Mesodermal cell (in vitro differentiated cells): ENCODE results near the gene AASDH.
"Not testable (repeated sequence)": the region's sequence is repeated elsewhere in the genome, so short reads cannot be mapped to it uniquely, and the experiment has no call there.

ENCODE experiments used
- H3K27ac ChIP-seq: 2 replicates; pipeline ENCODE4 v1.7.0; 2013; ENCODE audit warnings: mild to moderate bottlenecking, low read depth, low read length, moderate library complexity; ENCODE audit not compliant: severe bottlenecking
- H3K36me3 ChIP-seq: 2 replicates; pipeline ENCODE4 v1.7.1; 2013; ENCODE audit warnings: mild to moderate bottlenecking, low read length, moderate library complexity; ENCODE audit not compliant: control insufficient read depth, insufficient read depth
- H3K4me1 ChIP-seq: one replicate; pipeline ENCODE4 v1.7.1; 2013; ENCODE audit warnings: mild to moderate bottlenecking, low read length; ENCODE audit not compliant: insufficient read depth, control insufficient read depth, poor library complexity, severe bottlenecking
- H3K4me3 ChIP-seq: 2 replicates; pipeline ENCODE4 v1.7.0; 2013; ENCODE audit warnings: low read length, control low read depth, mild to moderate bottlenecking; ENCODE audit not compliant: insufficient read depth, poor library complexity, severe bottlenecking; ENCODE audit errors: extremely low read depth
- H3K9me3 ChIP-seq: 2 replicates; pipeline ENCODE4 v1.7.1; 2013; ENCODE audit warnings: mild to moderate bottlenecking, low read length, moderate library complexity; ENCODE audit not compliant: control insufficient read depth
- WGBS, 2 experiments: methylation state at CpG; one replicate each; pipeline ENCODE4 v1.1.5; 2013; ENCODE audit warnings: missing lambda C conversion rate in 2 of 2; ENCODE audit not compliant: insufficient coverage in 2 of 2; 5-methylcytosine and 5-hydroxymethylcytosine counted together

The AASDH gene

DNA sequence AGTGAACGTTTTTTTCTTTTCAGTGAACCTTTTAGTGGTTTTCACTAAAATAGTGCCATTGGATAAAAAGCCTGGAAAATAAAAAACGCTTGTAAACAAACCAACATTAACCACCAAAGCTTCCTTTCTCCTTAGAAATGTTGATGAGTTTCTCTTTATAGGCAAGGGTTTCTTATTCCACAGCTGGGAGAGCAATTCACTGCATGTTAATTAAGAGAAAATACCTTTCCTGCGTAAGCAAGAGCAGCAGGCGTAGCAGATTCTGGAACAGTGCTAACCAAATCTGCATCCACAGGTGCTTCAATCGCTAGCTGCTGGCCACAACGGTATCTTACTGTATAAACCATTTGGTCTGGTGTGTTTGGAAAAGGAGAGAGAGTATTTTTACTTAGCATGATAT is 13.3 kb upstream of the AASDH start:
- Histone ChIP-seq H3K36me3 (peaks cover 63% of the 10 kb centered on the region), H3K27ac (no peak overlapping the region), H3K4me3 (no peak overlapping the region), H3K9me3 (no peaks in the 10 kb centered on the region), H3K4me1 (no peaks in the 10 kb centered on the region)
- WGBS, 2 experiments: 84 to 93% methylated on average over 2 to 4 of the region's 6 CpGs

- no peak overlapping the region for H3K4me3 ChIP-seq
- H3K4me1 ChIP-seq: peaks cover 9% of the 10 kb centered on the region
- peaks cover 22% of the 10 kb centered on the region for H3K36me3 ChIP-seq
- H3K27ac ChIP-seq: no peak overlapping the region
- H3K9me3 ChIP-seq: no peaks in the 10 kb centered on the region
- WGBS, 2 experiments: 93 to 100% methylated on average over 4 to 5 of the region's 8 CpGs
Measured at GRCh38 chr4:56391270-56391669, 4.0 kb upstream of the AASDH start.

DNA sequence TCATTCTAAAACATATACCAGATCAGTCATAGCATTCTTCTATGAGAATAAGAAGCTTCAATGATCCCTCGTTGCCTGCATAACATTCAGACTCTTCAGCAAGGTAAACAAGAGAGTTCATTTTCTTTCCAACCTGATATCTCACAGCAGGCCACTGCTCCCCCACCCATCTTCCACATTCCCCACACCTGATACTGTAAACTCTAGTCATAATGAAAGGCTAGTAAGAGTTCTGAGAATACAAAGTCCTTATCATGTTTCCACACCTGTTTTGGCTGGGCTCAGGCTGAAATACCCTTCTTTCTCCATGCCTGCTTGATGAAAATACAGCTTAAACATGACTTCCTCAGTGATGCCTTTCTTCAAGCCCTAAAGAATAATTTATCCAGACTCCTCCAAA is 2.3 kb upstream of the AASDH start:
- no peak overlapping the region for H3K4me3 ChIP-seq
- H3K27ac ChIP-seq: no peak overlapping the region
- 69 to 100% methylated on average over 1 of the region's 1 CpG for WGBS, 2 experiments

DNA sequence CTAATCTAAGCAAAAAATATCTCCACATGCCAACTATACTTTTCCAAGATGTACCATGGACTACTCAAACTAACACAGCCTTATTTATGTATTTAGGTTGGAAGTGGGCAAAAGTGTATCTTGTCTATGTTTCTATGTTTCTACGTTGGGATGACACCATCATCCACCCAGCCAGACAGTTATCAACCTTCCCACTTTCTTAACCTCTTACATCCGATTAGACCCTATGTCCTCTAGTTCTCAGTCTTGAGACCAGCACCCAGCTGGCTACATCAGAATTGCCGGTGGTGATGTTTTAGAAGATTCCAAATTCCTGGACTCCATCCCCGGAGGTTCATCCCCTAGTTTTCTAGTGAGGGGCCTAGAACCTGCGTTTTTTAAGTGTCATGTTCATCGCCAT is 1.0 kb upstream of the AASDH start:
- H3K27ac ChIP-seq: peak overlapping the region; percentile 97
- peaks cover 9% of the 10 kb centered on the region for H3K4me1 ChIP-seq
- H3K4me3 ChIP-seq: peak overlapping the region; percentile 79
- H3K36me3 ChIP-seq: peaks cover 8% of the 10 kb centered on the region
- no peaks in the 10 kb centered on the region for H3K9me3 ChIP-seq
- 53 to 59% methylated on average over 5 of the region's 6 CpGs for WGBS, 2 experiments

More for the DNA sequence above, 2.3 kb upstream of the AASDH start:
- Histone ChIP-seq H3K4me1 (peaks cover 9% of the 10 kb centered on the region), H3K36me3 (peaks cover 9% of the 10 kb centered on the region), H3K9me3 (no peaks in the 10 kb centered on the region)

DNA sequence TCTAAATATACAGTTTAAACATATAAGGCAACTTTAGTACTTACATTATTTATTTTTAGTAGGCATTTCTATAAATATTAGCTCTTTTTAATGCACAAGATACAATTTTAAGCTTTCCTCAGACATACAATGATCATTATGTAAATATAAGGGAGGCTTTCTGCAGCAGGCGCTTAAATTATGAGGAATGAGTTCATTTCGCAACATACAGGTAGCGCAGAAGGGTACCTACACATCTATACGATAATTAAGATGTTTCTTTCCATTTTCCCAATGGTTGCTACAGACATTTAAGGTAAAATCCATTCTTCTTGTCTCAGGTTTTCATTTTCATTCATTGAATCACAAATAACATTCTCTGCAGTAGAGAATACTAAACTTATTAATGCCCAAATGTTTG is 1.2 kb downstream of the AASDH start:
- Histone ChIP-seq H3K4me1 (peaks cover 9% of the 10 kb centered on the region), H3K36me3 (peaks cover 12% of the 10 kb centered on the region), H3K4me3 (peak overlapping the region; percentile 79), H3K9me3 (no peaks in the 10 kb centered on the region), H3K27ac (no peak overlapping the region)
- 100% methylated on average over 2 of the region's 4 CpGs; no CpG with 5 or more reads in 1 of the 2 experiments for WGBS, 2 experiments

DNA sequence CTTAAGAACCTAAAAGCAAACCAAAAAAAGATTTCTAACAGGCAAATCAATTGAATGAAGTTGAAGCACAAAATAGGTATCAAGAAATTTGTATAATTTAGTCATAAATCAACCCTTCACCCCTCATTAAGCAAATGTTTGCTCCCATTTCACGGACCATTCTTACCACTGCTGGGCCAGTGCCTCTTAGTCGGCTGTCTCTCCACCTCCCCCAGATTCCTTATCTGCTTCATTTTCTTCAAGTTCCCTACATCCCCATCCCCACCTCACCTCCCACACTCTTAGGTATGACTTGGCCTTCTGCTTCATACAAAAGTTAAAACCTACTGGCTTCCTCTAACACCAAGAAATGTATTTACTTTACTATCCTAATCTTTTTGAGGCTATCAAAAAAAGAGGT is 11.8 kb downstream of the AASDH start:
- no peaks in the 10 kb centered on the region for H3K9me3 ChIP-seq
- 88 to 100% methylated on average over 2 of the region's 2 CpGs for WGBS, 2 experiments
- H3K4me3 ChIP-seq: no peak overlapping the region
- H3K27ac ChIP-seq: no peak overlapping the region
- H3K4me1 ChIP-seq: no peaks in the 10 kb centered on the region
- H3K36me3 ChIP-seq: peaks cover 16% of the 10 kb centered on the region

- no peak overlapping the region for H3K4me3 ChIP-seq
- no peak overlapping the region for H3K27ac ChIP-seq
- no peaks in the 10 kb centered on the region for H3K4me1 ChIP-seq
- peaks cover 20% of the 10 kb centered on the region for H3K36me3 ChIP-seq
- no peaks in the 10 kb centered on the region for H3K9me3 ChIP-seq
- 71 to 91% methylated on average over 1 of the region's 1 CpG for WGBS, 2 experiments
Measured at GRCh38 chr4:56374956-56375355, 12.3 kb downstream of the AASDH start.

- no peak overlapping the region for H3K4me3 ChIP-seq
Measured at GRCh38 chr4:56372774-56373173, 14.5 kb downstream of the AASDH start.

DNA sequence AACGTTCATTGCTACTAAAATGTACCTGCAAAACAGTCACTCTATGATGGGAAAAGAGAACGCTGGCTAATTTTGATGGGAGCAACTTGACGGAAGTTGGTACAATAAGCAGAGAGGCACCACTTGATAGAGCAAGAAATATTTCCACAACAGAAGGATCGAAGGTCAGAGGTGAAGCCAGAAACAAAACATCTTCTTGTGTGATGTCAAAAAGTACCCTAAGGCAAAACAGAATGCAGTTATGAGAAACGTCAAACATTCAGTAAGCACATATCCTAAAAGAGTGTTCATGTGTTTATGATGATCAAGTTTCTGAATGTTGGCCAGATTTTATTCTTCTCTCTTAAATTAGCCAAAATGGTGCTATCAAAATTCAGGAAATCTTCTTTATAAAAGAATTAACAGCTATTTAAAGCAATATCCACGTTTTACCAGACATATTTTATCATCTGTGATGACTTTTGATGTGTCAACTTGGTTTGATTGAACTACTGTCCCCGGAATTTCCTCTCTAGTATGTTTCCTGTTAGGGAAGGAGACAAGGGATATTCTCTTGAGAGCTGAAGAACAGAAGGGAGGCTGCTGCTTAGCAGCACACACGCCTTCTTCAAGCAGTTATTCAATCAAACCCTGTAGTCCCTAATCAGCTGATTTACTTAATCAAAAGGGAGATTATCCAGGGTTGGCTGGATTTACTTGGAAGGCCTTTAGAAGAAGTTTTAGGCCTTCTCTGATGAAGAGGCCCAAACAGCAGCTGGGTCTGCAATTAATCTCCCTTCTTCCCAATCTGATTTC is 15.7 kb downstream of the AASDH start:
- no peak overlapping the region for H3K4me3 ChIP-seq
- H3K36me3 ChIP-seq: peaks cover 25% of the 10 kb centered on the region
- H3K27ac ChIP-seq: no peak overlapping the region
- no peaks in the 10 kb centered on the region for H3K4me1 ChIP-seq
- WGBS, 2 experiments: 90 to 100% methylated on average over 1 to 4 of the region's 8 CpGs
- no peaks in the 10 kb centered on the region for H3K9me3 ChIP-seq

More at GRCh38 chr4:56372774-56373173, 14.5 kb downstream of the AASDH start:
- Histone ChIP-seq H3K36me3 (peaks cover 25% of the 10 kb centered on the region), H3K27ac (no peak overlapping the region), H3K4me1 (no peaks in the 10 kb centered on the region), H3K9me3 (no peaks in the 10 kb centered on the region)
- WGBS, 2 experiments: 100% methylated on average over 1 of the region's 1 CpG; no CpG with 5 or more reads in 1 of the 2 experiments

DNA sequence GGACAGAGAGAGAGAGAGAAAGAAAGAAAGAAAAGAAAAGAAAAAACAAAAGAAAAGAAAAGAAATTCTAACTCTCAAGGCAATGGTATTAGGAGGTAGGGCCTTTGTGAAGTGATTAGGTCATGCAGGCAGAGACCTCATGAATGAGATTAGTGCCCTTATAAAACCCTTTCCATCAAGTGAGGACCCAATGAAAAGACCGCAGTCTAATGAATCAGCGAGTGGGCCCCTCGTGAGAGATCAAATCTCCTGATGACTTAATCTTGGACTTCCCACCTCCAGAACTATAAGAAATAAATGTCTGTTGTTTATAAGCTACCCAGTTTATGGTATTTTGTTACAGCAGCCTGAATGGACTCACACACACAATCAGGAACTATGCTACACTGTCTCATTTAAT is 16.9 kb downstream of the AASDH start:
- 100% methylated on average over 1 of the region's 3 CpGs; no CpG with 5 or more reads in 1 of the 2 experiments for WGBS, 2 experiments
- Histone ChIP-seq H3K4me3 (no peak overlapping the region), H3K36me3 (peaks cover 18% of the 10 kb centered on the region), H3K27ac (no peak overlapping the region), H3K4me1 (no peaks in the 10 kb centered on the region), H3K9me3 (no peaks in the 10 kb centered on the region)

GRCh38 chr4:56362981-56363380 is 24.3 kb downstream of the AASDH start:
- 86 to 93% methylated on average over 7 to 12 of the region's 12 CpGs for WGBS, 2 experiments
- not testable (repeated sequence) for H3K27ac ChIP-seq, H3K36me3 ChIP-seq, H3K4me3 ChIP-seq, H3K4me1 ChIP-seq, H3K9me3 ChIP-seq
